Endothelial cell of hepatic sinusoid (primary cell): ENCODE data around the gene GPI.
"Not testable (repeated sequence)": the region's sequence is repeated elsewhere in the genome, so short reads cannot be mapped to it uniquely, and the experiment has no call there.

Experiments
- in situ Hi-C: cut with HindIII; loops from 2 replicates; pipeline ENCODE4 v1.10.0; 2017; ENCODE audit warnings: low sequenced_read_pairs

The GPI gene

DNA sequence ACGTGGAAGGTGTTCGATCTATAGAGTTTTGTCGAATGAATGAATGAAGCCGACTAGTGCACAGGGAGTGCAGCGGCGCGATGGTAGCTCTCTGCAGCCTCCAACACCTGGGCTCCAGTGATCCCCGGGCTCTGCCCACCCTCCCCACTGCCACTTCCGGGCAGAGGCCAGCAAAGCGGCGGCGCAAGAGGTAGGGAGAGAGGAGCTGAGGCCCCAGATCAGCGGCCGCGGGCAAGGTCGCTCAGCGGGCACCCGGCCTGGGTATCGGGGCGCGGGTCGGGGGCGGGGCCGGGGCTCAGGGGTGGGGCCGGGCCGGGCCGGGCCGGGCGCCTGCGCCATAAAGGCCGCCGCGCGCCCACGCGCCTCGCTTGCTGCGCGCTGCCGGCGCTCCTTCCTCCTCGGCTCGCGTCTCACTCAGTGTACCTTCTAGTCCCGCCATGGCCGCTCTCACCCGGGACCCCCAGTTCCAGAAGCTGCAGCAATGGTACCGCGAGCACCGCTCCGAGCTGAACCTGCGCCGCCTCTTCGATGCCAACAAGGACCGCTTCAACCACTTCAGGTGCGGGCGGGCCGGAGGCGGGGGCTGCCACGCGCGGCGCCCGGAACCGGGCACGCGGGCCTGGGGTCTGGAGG is at the start of gene GPI:
TSS of gene GPI (plus strand) at position 367 of the 633 bp plus-strand sequence. CDS start at position 438, 71 bp downstream.
- in situ Hi-C loops, result loop anchor here (25.0 kb wide), 1 partner anchor 97 kb away; no protein-coding TSS in a partner anchor

DNA sequence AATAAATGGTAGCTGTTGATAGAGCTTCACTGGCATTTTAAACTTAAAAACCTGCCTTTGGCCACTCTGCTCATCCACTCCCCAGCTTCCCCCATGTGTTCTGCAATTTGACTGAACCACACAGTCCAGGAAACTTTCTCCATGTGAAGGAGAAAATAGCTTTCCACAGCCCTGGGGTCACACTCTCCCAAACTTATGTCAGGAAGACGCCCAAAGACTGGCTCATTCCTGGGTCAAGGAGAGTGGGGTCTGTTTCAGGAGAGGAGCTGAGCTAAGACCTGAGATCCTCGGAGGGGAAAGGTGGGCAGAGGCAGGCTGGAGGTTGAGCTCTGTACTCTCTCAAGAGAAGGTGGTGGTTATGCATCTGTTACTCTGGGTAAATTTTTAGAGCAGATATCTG is 48.7 kb upstream of the GPI start:
- in situ Hi-C loops, result no loop called here

DNA sequence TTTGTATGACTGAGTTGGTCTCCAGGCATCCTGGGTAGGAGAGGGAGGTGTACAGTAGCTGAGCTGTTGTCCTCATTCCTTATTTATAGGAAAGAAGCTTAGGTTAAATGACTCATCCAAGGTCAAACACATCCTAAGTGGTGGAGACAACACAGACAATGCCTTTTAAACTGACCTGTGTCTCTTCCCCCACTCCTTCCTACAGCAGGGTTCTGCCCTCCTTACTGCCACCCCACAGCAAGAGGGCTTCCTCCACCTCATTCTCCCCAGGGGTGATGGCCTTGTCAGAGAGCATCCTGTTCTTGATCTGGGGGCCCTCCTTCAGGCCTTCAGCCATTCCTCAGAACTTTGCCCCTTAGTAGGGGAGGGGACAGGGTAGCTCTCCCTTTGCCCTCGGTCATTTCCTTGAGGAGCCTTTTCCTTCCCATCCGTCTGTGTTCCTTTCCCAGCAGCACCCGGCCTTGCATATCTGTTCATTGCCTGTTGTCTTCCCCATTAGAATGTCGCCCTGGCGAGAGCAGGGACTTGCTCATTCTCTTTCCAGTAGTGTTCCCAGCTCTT is 48.2 kb upstream of the GPI start:
- in situ Hi-C loops, result no loop called here

DNA sequence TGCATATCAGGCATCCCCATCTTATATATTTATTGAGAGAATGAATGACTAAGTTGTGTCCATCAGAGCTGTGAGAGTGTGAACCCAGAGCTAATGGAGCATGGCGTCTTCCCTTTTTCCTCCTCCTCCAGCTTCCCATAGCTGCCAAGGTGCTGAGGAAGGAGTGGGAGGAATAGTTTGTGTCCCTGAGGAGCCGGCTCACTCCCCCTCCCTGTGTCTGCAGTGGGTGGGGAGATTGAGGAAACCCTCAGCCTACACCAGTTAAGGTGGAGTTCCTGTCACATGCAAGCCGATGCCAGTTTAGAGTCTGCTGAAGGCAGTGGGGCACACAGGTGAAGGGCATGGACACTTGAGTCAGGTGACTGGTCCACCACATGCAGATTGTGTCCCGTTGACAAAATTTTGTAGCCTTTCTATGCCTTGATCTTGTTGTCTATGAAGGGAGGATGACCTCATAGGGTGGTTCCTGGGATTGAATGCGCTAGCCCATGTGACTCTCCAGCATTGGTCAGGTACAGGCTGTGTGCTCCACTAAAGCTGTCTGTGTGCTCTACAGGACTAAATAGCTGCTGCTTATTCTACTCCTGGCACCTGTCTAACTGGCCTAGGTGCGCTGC is 47.6 kb upstream of the GPI start:
- in situ Hi-C loops, result no loop called here

DNA sequence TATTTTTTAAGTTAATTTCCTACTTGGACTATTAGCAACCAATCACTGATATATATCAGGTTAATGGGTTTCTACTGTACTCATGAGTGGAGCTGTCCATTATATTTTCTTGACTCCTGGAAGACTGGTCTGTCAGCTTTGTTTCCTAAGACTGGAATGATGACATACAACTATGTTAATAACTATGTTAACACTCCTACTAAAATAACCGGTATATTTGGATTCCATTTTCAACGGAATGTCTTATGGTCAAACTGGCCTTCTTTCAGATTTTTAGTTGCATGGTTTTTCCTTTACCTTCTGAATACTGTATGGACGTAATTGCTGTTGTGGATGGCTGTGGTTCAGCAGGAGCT is 45.8 kb upstream of the GPI start:
- in situ Hi-C loops, result no loop called here

DNA sequence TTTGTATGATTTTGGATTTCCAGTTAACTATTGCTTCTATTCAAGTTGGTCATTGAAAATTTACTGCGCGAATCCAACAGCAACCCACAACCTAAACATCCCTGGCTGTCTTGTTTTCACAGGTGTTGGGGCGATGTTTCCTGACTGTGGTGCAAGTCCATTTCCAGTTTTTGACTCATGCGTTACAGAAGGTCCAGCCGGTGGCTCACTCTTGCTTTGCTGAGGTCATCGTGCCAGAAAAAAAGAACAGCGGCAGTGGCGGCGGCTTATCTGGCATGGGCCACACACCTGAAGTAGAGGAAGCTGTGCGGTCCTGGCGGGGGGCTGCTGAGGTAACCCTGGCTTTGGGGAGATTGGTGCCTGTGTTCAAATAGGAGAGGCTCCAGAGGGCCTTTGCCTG is 45.2 kb upstream of the GPI start:
- in situ Hi-C loops, result loop anchor here (5.0 to 10.0 kb wide), 2 partner anchors 53 to 85 kb away; no protein-coding TSS in a partner anchor

DNA sequence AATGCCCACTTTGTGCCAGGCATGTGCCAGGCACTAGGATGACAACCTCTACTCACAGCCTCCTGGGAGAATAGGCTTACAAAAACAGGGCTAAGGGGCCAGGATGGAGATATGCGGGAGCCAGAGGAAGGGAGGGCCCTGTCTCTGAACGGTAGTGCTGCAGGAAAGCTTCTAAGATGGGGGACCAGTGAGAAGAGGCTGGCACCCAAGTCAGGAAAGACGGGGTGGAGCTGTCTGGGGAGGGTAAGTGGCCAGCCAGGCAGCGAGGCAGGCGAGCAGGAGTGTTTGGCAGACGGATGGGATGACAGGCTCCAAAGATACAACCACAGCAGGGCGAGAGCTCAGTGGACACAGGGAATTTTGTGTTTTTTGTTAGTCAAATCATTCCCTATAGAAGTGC is 44.7 kb upstream of the GPI start:
- in situ Hi-C loops, result loop anchor here (5.0 to 10.0 kb wide), 2 partner anchors 52 to 85 kb away; no protein-coding TSS in a partner anchor

DNA sequence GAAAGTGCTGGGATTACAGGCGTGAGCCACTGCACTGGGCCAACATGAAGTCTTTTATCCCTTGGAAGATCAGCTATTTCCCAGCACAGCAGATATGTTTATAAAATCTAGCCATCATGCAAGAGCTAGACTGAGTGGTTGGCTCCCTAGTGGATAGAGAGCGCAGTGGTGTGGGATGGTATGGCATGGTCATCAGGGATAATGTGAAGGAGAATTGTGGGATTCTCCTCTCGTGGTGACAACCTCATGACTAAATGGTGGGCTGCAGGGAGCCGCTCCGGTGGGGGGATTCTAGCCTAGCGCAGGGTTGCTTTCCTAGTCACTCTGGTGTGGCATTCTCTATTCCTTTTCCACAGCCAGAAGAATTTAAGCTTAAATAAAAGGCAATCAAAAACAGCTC is 43.3 kb upstream of the GPI start:
- in situ Hi-C loops, result loop anchor here (5.0 to 10.0 kb wide), 2 partner anchors 51 to 87 kb away; no protein-coding TSS in a partner anchor

DNA sequence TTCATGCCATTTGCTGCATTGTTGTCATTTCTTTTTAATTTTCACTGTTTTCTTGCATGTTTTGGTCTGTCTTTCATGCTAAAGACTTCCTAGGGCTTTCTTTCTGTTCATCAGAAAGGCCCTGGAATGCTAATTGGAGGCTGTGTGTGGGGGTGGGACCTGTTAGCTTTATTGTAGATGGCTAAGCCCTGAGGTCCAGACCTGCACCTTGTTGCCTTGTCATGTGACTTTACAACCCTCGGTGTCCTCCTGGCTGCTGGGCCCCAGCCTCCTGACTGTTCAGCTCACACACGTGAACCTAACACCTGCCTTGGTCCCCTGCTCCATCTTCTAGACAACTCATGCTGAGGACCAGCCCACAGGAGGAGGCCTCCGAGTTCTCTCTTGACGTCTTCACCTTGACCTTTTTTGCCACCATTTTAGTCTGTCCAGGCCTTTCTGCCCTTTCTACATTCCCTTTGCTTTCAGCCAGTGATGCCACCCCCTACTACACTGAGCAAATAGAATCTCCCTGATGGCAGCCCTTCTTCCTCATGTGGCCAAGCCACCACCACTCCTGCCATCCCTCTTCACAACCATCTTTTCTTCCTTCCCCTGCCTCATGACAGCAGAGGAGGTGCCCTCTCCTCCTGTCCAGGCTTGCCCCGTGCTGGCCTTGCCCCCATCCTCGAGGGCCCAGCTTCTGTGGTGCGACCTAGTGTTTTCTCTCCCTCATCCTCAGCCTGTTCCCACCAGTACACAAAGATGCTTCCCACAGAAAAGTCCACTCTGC is 41.4 kb upstream of the GPI start:
- in situ Hi-C loops, result loop anchor here (5.0 to 10.0 kb wide), 2 partner anchors 49 to 89 kb away; no protein-coding TSS in a partner anchor

DNA sequence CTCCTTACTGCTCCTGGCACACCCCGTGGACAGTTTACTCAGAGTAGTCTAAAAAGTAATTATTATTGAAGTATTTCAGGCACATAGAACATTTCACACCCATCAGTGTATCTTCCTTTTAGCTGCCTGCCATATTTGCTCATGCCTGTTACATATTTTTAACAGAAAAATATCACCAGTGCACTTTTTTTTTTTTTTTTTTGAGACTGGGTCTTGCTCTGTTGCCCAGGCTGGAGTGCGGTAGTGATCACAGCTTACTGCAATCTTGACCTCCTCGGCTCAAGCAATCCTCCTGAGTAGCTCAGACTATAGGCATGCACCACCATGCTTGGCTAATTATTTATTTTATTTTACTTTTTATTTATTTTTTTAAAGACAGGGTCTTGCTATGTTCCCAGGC is 40.7 kb upstream of the GPI start:
- in situ Hi-C loops, result loop anchor here (5.0 to 10.0 kb wide), 2 partner anchors 48 to 90 kb away; no protein-coding TSS in a partner anchor

DNA sequence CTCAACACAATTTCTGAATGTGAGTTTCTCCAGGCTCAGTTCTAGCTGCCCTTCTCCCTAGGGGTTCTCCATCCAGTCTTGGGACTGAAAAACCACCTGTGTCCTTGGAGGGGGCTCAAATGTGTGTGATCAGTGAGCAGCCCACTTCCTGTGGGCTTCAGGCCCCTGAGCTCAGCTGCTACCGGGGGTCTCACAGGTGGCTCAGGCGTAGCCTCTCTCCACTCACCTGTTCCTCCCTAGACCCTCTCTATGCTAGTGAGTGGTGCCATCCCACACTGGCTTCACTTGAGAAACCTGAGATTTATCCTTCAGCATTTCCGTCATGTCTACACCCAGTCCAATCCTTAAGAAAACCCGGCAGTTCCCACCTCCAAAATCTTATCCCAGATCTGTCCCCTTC is 39.8 kb upstream of the GPI start:
- in situ Hi-C loops, result loop anchor here (5.0 to 10.0 kb wide), 2 partner anchors 38 to 90 kb away; no protein-coding TSS in a partner anchor

DNA sequence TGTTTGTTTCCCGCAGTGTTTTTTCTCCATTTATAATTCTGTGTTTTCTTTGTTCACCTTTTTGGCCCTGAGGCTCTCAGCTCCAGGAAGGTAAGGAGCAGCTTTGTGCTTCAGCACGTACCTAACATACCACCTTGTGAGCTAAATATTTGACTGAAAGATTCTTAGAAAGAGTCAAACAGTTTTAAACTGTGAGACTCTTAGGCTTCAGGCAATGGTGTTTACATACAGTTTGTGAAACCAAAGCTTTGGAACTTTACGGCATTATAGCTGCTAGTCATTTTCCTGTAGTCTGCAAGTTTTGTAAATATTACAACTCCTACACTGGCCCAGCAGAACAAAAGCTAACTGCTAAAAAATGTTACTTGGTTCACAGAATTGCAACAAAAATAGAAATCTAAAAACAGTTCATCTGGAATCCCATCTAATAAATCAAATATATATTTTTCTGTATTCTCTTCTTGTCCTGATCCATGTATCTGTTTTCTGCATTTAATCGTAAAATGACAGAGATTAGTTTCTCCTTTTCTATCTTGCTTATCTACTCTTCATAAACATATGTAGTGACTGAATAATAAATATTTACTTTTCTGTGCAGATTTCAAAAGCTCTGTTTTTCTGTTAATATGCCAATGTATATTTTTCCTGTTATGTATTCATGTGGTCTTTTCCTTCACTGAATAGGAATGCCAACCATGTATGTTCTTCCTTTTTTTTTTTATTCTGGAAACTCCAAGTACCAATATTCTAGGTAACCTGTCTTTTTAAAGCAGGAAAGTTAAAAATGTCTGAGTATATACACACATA is 38.8 kb upstream of the GPI start:
- in situ Hi-C loops, result loop anchor here (5.0 to 10.0 kb wide), 2 partner anchors 39 to 91 kb away; no protein-coding TSS in a partner anchor

DNA sequence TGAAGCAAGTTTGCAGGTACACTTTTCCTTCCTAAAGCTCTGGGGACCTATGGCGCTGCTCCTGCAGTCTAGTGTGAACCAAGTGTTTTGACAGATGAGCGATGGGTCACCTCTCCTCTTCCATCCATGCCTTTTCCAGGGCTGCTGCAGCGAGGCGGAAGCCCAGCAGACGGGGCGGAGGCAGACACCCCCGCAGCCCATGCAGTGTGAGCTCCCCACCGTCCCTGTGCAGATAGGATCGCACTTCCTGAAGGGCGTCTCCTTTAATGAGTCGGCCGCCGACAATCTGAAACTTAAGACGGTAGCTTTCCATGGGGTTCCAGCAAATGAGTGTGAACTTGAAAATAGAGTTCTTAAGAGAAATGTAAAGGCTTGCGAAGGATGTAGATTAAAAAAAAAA is 37.1 kb upstream of the GPI start:
- in situ Hi-C loops, result loop anchor here (5.0 to 10.0 kb wide), 2 partner anchors 41 to 93 kb away; no protein-coding TSS in a partner anchor

DNA sequence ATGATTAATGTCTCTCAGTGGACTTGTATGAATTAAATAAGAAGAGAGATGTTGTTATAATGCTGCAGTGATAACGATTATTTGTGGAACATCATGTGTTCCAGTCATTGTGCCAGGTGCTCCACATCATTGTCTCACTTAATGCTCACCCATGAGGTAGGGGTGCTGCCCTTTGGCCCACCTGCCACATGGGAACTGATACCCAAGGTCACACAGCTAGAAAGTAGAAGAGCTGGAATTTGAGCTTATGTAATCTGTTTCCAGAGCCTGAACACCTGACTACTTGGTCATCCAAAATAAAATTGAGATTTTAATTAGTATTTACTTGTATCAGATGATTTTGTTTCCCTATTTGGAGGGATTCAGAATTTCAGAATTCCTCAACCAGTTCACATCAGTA is 36.0 kb upstream of the GPI start:
- in situ Hi-C loops, result loop anchor here (5.0 to 10.0 kb wide), 2 partner anchors 42 to 94 kb away; no protein-coding TSS in a partner anchor

DNA sequence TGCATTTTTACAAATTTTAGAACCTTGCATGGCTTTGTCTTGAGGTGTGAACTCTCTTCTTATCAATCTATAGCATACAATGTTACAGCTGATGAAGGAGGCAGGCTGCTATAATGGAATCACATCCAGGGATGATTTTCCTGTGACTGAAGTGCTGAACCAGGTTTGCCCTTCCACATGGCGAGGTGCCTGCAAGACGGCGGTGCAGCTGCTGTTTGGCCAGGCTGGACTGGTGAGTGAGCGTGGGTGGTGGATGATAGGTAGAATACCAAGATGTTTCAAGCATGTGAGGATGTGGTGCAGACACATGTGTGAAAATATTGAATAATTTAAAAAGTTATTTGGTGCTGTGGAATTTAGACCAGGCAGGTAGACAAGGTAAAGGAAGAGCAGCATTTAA is 34.9 kb upstream of the GPI start:
- in situ Hi-C loops, result no loop called here

DNA sequence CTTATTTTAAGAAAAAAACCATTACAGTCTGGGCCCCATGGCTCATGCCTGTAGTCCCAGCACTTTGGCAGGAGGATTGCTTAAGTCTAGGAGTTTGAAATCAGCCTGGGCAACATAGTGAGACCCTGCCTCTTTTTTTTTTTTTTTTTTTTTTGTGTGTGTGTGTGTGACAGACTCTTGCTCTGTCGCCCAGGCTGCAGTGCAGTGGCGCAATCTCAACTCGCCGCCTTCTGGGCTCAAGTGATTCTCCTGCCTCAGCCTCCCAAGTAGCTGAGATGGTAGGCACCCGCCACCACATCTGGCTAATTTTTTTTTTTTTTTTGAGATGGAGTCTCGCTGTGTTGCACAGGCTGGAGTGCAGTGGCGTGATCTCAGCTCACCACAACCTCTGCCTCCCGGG is 34.4 kb upstream of the GPI start:
- in situ Hi-C loops, result not testable (repeated sequence)

DNA sequence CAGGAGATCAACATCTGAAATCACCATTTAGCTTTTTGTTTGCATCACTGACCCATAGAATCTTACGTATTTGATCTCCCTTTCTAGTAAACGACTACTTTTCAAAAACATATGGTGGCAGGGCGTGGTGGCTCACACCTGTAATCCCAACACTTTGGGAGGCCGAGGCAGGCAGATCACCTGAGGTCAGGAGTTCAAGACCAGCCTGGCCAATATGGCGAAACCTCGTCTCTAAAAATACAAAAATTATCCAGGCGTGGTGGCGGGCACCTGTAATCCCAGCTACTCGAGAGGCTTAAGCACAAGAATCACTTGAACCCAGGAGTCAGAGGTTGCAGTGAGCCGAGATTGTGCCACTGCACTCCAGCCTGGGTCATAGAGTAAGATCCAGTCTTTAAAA is 33.4 kb upstream of the GPI start:
- in situ Hi-C loops, result not testable (repeated sequence)

DNA sequence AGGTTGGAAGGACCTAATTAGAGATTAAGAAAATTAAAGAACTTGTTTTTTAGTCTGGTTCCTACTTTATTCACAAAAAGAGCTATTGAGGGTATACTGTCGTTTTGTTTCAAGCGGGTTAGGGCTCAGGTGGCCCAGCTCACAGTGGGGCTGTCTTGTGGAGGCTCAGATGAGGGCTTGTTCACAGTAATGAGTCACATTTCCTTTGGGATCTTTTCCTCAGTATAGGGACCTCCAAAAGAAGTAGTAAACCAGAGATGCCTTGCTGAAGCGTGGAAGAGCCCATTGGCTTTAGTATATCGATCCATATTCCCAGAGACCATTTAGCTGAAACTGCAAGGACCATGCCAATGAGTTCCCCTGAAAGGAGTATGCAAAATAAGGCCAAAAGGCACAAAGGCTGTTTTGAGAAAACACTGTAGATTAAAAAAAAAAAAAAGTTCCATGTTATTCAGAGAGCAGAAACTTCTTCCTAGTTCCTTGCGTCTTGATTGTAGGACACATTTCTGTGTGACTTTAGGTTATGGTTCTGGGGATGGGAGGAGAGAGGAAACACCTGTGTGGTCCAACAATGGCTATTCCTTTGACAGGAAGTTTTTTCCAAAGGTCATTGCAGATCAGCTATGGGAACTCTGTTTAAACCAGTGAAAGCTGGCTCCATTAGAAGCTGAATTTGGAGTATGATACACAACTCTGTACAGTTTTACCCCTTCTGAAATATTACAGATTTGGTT is 32.8 kb upstream of the GPI start:
- in situ Hi-C loops, result no loop called here

DNA sequence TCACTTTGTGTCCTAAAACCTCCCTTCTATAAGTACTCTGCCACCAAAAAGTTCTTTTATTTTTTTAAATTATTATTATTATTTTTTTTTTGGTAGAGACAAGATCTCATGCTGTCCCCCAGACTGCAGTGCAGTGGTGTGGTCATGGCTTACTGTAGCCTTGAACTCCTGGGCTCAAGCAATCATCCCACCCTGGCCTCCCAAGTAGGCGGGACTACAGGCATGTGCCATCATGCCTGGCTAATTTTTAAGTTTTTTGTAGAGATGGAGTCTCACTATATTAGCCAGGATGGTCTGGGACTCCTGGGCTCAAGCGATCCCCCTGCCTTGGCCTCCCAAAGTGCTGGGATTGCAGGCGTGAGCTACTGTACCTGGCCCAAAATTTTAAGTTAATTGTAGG is 29.1 kb upstream of the GPI start:
- in situ Hi-C loops, result no loop called here
